Peyer's patch (tissue), 4 donors: ENCODE measurements around the gene STK24. TPM values are rescaled to one million over a fixed set of nuclear protein-coding genes. Genes with fewer than 3 reads are reported as not detected.

Experiments used
- DNase-seq, 3 donors: peaks; one replicate each; pipeline ENCODE4 v3.0.0-alpha.2; 2017 to 2019
- H3K27ac ChIP-seq, 4 donors: fragments of 200-600 bp; sonication (generic); one replicate each; pipeline ENCODE4 v1.5.1; 2016 to 2019
- H3K27me3 ChIP-seq, 2 donors: fragments of 200-600 bp; sonication (generic); one replicate each; pipeline ENCODE4 v1.5.1; 2019
- H3K36me3 ChIP-seq, 3 donors: fragments of 200-600 bp; sonication (generic); one replicate each; pipeline ENCODE4 v1.5.1; 2016 to 2019
- H3K4me1 ChIP-seq, 4 donors: fragments of 200-600 bp; sonication (generic); one replicate each; pipeline ENCODE4 v1.5.1; 2016 to 2019
- H3K4me3 ChIP-seq, 4 donors: fragments of 200-600 bp; sonication (generic); 1 replicate in 3 of 4; 2 replicates in 1 of 4; pipeline ENCODE4 v1.5.1; 2016 to 2019; ENCODE audit warnings: mild to moderate bottlenecking in 1 of 4
- H3K9me3 ChIP-seq, 4 donors: fragments of 200-600 bp; sonication (generic); one replicate each; pipeline ENCODE4 v1.5.1; 2016 to 2019; ENCODE audit warnings: mild to moderate bottlenecking in 1 of 4
- POLR2A ChIP-seq, 2 donors: fragments of 450-650 bp; IDR thresholded peaks; one replicate each; pipeline ENCODE4 v1.5.1; 2017; ENCODE audit warnings: antibody characterized with exemption in 2 of 2, mild to moderate bottlenecking in 2 of 2, moderate library complexity in 2 of 2
- total RNA-seq, 4 donors: library from RNA; depleted of rRNA; stranded (reverse); fragments of >200 nt; gene quantifications; one replicate each; pipeline ENCODE4 v1.1.0, GENCODE V29; 2016
- TF ChIP-seq, protein P1 (sequence below), 6 experiments: fragments of 450-650 bp in 4 of 6; fragments of 200-600 bp in 2 of 6; sonication (generic) in 1 of 6; IDR thresholded peaks; one replicate each; pipeline ENCODE4 v1.5.1; 2017 to 2019; ENCODE audit warnings: antibody characterized with exemption in 6 of 6, mild to moderate bottlenecking in 3 of 6, moderate library complexity in 1 of 6

STK24 gene
- total RNA-seq, 4 donors from 2014 or later, result 84.2 to 137 (median 119) TPM

DNA sequence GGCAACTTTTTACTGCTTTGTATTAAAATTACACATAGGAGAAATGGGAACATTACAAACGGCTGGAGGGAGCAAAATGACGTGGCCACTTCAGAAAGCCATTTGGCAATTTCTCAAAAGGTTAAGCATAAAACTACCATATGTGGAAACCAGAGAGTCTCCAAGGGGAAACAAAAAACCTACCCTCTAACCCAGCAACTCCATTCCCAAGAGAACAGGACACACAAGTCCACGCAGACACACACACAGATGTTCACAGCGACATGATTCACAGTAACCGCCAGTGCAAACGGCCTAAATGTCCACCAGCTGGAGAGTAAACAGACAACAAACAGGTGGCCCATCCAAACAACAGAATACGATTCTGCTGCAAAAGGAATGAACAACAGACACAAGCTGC, 37.2 kb downstream of the STK24 start:
- TF ChIP-seq, protein P1, sequence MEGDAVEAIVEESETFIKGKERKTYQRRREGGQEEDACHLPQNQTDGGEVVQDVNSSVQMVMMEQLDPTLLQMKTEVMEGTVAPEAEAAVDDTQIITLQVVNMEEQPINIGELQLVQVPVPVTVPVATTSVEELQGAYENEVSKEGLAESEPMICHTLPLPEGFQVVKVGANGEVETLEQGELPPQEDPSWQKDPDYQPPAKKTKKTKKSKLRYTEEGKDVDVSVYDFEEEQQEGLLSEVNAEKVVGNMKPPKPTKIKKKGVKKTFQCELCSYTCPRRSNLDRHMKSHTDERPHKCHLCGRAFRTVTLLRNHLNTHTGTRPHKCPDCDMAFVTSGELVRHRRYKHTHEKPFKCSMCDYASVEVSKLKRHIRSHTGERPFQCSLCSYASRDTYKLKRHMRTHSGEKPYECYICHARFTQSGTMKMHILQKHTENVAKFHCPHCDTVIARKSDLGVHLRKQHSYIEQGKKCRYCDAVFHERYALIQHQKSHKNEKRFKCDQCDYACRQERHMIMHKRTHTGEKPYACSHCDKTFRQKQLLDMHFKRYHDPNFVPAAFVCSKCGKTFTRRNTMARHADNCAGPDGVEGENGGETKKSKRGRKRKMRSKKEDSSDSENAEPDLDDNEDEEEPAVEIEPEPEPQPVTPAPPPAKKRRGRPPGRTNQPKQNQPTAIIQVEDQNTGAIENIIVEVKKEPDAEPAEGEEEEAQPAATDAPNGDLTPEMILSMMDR (IDR thresholded peaks at IDR 0.05), result no peak
- no peak for TF ChIP-seq POLR2A (IDR thresholded peaks at IDR 0.05)
- Histone ChIP-seq H3K4me1 (peaks cover 24 to 96% (median 41%) of the 10 kb centered on the region in 4 donors), H3K9me3 (no peaks in the 10 kb centered on the region), H3K4me3 (no peak overlapping the region), H3K36me3 (peaks cover 0 to 10% (median 0%) of the 10 kb centered on the region in 3 donors), H3K27me3 (no peaks in the 10 kb centered on the region), H3K27ac (peak overlapping the region in 1 of 4 donors; percentile 87)
- peak in 1 of 3 donors; percentile 43 for DNase-seq

DNA sequence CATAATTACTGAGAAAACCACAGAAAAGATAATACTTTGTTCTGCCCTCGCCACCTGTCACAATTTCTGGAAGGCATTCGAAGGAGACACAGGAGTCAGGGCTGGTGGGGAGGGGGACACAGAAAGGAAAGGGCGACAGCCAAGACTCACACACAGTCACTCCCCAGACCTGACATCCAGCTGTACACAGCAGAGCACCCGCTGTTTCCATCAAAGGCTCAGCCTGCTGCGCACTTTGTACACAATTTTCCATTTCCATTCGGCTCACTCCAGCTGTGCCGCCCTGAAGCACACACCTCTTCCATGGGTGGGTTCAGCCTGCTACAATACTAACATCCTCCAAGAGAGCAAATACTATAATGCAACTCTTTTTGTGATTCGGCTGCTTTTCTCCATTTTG, 38.0 kb downstream of the STK24 start:
- no peaks in the 10 kb centered on the region for H3K9me3 ChIP-seq
- TF ChIP-seq, protein P1 (IDR thresholded peaks at IDR 0.05), result no peak
- no peak for TF ChIP-seq POLR2A (IDR thresholded peaks at IDR 0.05)
- no peaks in the 10 kb centered on the region for H3K27me3 ChIP-seq
- peaks cover 18 to 90% (median 35%) of the 10 kb centered on the region in 4 donors for H3K4me1 ChIP-seq
- H3K4me3 ChIP-seq, result no peak overlapping the region
- no peak overlapping the region for H3K27ac ChIP-seq
- DNase-seq, result peak in 1 of 3 donors; percentile 36
- H3K36me3 ChIP-seq, result peaks cover 0 to 10% (median 0%) of the 10 kb centered on the region in 3 donors

DNA sequence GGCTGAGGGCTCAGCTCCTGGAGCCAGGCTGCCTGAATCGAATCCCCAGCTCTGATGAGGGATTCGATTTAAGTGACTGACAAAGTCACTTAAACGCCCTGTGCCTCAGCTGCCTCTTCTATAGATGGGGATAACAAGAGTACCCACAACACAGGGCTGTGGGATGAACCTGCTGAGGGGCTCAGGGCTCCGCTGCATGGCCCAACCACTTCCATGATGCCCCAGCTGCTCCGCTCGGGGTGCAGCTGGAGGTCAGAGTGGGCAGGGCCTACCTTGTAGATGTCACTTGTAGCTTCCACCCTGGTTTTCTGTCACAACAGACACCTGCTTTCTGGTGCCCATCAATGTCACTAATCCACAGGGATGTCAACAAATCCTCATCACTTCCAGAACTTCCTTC, 39.2 kb downstream of the STK24 start:
- H3K27me3 ChIP-seq, result no peaks in the 10 kb centered on the region
- H3K36me3 ChIP-seq, result peaks cover 0 to 10% (median 0%) of the 10 kb centered on the region in 3 donors
- DNase-seq, result peak in 1 of 3 donors; percentile 34
- TF ChIP-seq, protein P1 (IDR thresholded peaks at IDR 0.05), result no peak
- TF ChIP-seq POLR2A (IDR thresholded peaks at IDR 0.05), result no peak
- H3K4me3 ChIP-seq, result no peak overlapping the region
- H3K27ac ChIP-seq, result no peak overlapping the region
- peaks cover 6 to 79% (median 24%) of the 10 kb centered on the region in 4 donors for H3K4me1 ChIP-seq
- no peaks in the 10 kb centered on the region for H3K9me3 ChIP-seq

DNA sequence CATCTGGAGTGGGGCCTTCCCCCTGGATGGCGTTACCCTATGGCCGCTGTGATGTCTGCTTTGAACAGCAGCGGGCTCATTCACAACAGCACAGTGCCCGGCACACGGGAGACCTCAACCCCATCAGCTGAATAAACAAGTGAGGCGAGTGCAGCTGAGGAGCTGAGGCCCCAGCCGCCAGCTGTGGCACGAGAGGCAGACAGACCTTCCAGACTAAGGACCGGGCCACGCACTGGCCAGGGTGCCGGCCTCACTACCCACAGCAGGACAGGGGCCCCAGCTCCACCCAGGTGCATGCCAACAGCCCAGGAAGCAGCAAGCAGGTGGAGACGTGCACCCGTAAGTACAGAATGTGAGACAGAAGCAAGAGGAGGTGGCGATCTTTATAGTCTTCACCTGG, 39.6 kb downstream of the STK24 start:
- peak in 1 of 3 donors; percentile 45 for DNase-seq
- Histone ChIP-seq H3K9me3 (no peaks in the 10 kb centered on the region), H3K27ac (peak overlapping the region in 1 of 4 donors; percentile 78), H3K27me3 (no peaks in the 10 kb centered on the region), H3K4me1 (peaks cover 2 to 75% (median 21%) of the 10 kb centered on the region in 4 donors), H3K4me3 (no peak overlapping the region), H3K36me3 (peaks cover 0 to 10% (median 0%) of the 10 kb centered on the region in 3 donors)
- TF ChIP-seq, protein P1 (IDR thresholded peaks at IDR 0.05), result no peak
- TF ChIP-seq POLR2A (IDR thresholded peaks at IDR 0.05), result no peak

DNA sequence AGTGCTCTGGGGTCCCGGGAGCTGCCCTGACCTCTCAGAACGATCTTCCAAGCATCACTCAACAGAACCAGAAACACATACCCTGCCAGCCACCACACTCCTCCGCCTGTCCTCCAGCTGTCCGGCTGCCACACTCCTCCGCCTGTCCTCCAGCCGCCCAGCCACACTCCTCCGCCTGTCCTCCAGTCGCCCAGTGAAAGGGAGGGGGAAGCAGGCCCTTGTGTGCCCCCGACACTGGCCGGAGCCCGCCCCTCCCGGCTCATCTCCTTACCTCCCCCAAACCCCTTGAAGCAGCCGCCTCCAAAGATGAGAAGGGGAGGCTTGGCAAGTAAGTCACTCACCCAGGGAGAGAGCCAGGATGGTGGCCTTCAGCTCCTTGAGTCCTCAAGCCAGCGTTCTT, 40.2 kb downstream of the STK24 start:
- H3K27me3 ChIP-seq, result no peaks in the 10 kb centered on the region
- peaks cover 0 to 74% (median 17%) of the 10 kb centered on the region in 4 donors for H3K4me1 ChIP-seq
- TF ChIP-seq, protein P1 (IDR thresholded peaks at IDR 0.05), result no peak
- no peak for TF ChIP-seq POLR2A (IDR thresholded peaks at IDR 0.05)
- H3K36me3 ChIP-seq, result peaks cover 0 to 10% (median 0%) of the 10 kb centered on the region in 3 donors
- no peak overlapping the region for H3K4me3 ChIP-seq
- peak overlapping the region in 1 of 4 donors; percentile 78 for H3K27ac ChIP-seq
- DNase-seq, result no peak
- no peaks in the 10 kb centered on the region for H3K9me3 ChIP-seq
